WTC11 (cell line): ENCODE data around the gene RETREG3. TPM values are rescaled to one million over a fixed set of nuclear protein-coding genes. Genes with fewer than 3 reads are reported as not detected.

ENCODE experiments used
- ATAC-seq: fragments of 200-7000 bp; cut with Tn5 transposase; 2 replicates; pipeline ENCODE4 v1.10.0; 2021; ENCODE audit warnings: mild to moderate bottlenecking, moderate library complexity
- CTCF ChIA-PET: fragments of 300-600 bp; sonication (Branson Sonifier 250); formaldehyde crosslinking; loops from one replicate; lab custom pipeline; 2021; ENCODE audit warnings: antibody characterized with exemption; lab: Charles Lee
- POLR2A ChIA-PET: fragments of 350-600 bp; sonication (Branson Sonifier 250); formaldehyde crosslinking; loops from one replicate; lab custom pipeline; 2021; ENCODE audit warnings: antibody characterized with exemption; lab: Charles Lee
- DNase-seq: peaks from one replicate; pipeline ENCODE4 v3.0.0; 2021; ENCODE audit warnings: low spot score
- H3K27ac Mint-ChIP-seq: 2 replicates; pipeline ENCODE4 v1.8.0; 2021; ENCODE audit warnings: mixed read lengths
- H3K27me3 Mint-ChIP-seq: 2 replicates; pipeline ENCODE4 v1.8.0; 2021; ENCODE audit warnings: low read depth, mild to moderate bottlenecking, moderate library complexity, mixed read lengths
- H3K36me3 Mint-ChIP-seq: 2 replicates; pipeline ENCODE4 v1.8.0; 2021; ENCODE audit warnings: mixed read lengths
- H3K4me1 Mint-ChIP-seq: 2 replicates; pipeline ENCODE4 v1.8.0; 2022; ENCODE audit warnings: mixed read lengths
- H3K4me3 Mint-ChIP-seq: 2 replicates; pipeline ENCODE4 v1.8.0; 2021; ENCODE audit warnings: mild to moderate bottlenecking, moderate library complexity, mixed read lengths
- H3K9me3 Mint-ChIP-seq: 2 replicates; pipeline ENCODE4 v1.8.0; 2021; ENCODE audit warnings: mixed read lengths
- ATF1 ChIP-seq: sonication (generic); formaldehyde crosslinking; IDR thresholded peaks from 2 replicates; pipeline ENCODE4 v1.8.1; 2023; ENCODE audit warnings: mild to moderate bottlenecking, moderate library complexity, missing genetic modification reagents
- CREM ChIP-seq: sonication (generic); formaldehyde crosslinking; IDR thresholded peaks from 2 replicates; pipeline ENCODE4 v1.8.1; 2022; ENCODE audit warnings: mild to moderate bottlenecking, missing genetic modification reagents, moderate library complexity
- ELF4 ChIP-seq: sonication (generic); formaldehyde crosslinking; IDR thresholded peaks from 2 replicates; pipeline ENCODE4 v1.8.1; 2022; ENCODE audit warnings: low read depth, mild to moderate bottlenecking, moderate library complexity, missing genetic modification reagents
- ESRRA ChIP-seq: sonication (generic); formaldehyde crosslinking; IDR thresholded peaks from 2 replicates; pipeline ENCODE4 v1.8.1; 2022; ENCODE audit warnings: mild to moderate bottlenecking, missing genetic modification reagents, borderline replicate concordance
- GRHL2 ChIP-seq: fragments of 250-450 bp; sonication (Bioruptor Pico); IDR thresholded peaks from 2 replicates; pipeline ENCODE4 v1.8.0; 2022; ENCODE audit warnings: mild to moderate bottlenecking, moderate library complexity; ENCODE audit not compliant: insufficient replicate concordance, severe bottlenecking
- OVOL2 ChIP-seq: fragments of 250-450 bp; sonication (Bioruptor Pico); IDR thresholded peaks from 2 replicates; pipeline ENCODE4 v1.9.0; 2021; ENCODE audit warnings: mild to moderate bottlenecking, borderline replicate concordance
- SMAD4 ChIP-seq: sonication (generic); formaldehyde crosslinking; IDR thresholded peaks from 2 replicates; pipeline ENCODE4 v1.8.0; 2022; ENCODE audit warnings: mild to moderate bottlenecking, missing genetic modification reagents
- TP53 ChIP-seq: sonication (generic); formaldehyde crosslinking; IDR thresholded peaks from 2 replicates; pipeline ENCODE4 v1.8.1; 2023; ENCODE audit warnings: mild to moderate bottlenecking, missing genetic modification reagents
- ZNF232 ChIP-seq: sonication (generic); formaldehyde crosslinking; IDR thresholded peaks from 2 replicates; pipeline ENCODE4 v1.8.0; 2022; ENCODE audit warnings: mild to moderate bottlenecking, missing genetic modification reagents
- total RNA-seq: library from RNA; stranded (reverse); gene quantifications from 3 replicates; pipeline ENCODE4 v1.2.3, GENCODE V29; 2021
- TF ChIP-seq, protein P1 (sequence below): sonication (generic); formaldehyde crosslinking; IDR thresholded peaks from 2 replicates; pipeline ENCODE4 v1.8.0; 2022; ENCODE audit warnings: mild to moderate bottlenecking, missing genetic modification reagents
- TF ChIP-seq, protein P2 (sequence below): sonication (generic); formaldehyde crosslinking; IDR thresholded peaks from 2 replicates; pipeline ENCODE4 v1.8.1; 2023; ENCODE audit warnings: mild to moderate bottlenecking, missing genetic modification reagents, moderate library complexity
- TF ChIP-seq, protein P3 (sequence below): sonication (generic); formaldehyde crosslinking; IDR thresholded peaks from 2 replicates; pipeline ENCODE4 v1.8.1; 2023; ENCODE audit warnings: mild to moderate bottlenecking, missing genetic modification reagents, moderate library complexity
- TF ChIP-seq, protein P4 (sequence below): sonication (generic); formaldehyde crosslinking; IDR thresholded peaks from 2 replicates; pipeline ENCODE4 v1.8.1; 2022; ENCODE audit warnings: mild to moderate bottlenecking, moderate library complexity, missing genetic modification reagents
- TF ChIP-seq, protein P5 (sequence below): fragments of 200-600 bp; IDR thresholded peaks from 2 replicates; pipeline ENCODE4 v1.8.0; 2022; ENCODE audit warnings: antibody characterized with exemption
- TF ChIP-seq, protein P6 (sequence below): sonication (generic); formaldehyde crosslinking; IDR thresholded peaks from 2 replicates; pipeline ENCODE4 v1.8.0; 2022; ENCODE audit warnings: mild to moderate bottlenecking, missing genetic modification reagents

Gene RETREG3
- total RNA-seq, 1 experiment from 2014 or later: 40.4 TPM

DNA sequence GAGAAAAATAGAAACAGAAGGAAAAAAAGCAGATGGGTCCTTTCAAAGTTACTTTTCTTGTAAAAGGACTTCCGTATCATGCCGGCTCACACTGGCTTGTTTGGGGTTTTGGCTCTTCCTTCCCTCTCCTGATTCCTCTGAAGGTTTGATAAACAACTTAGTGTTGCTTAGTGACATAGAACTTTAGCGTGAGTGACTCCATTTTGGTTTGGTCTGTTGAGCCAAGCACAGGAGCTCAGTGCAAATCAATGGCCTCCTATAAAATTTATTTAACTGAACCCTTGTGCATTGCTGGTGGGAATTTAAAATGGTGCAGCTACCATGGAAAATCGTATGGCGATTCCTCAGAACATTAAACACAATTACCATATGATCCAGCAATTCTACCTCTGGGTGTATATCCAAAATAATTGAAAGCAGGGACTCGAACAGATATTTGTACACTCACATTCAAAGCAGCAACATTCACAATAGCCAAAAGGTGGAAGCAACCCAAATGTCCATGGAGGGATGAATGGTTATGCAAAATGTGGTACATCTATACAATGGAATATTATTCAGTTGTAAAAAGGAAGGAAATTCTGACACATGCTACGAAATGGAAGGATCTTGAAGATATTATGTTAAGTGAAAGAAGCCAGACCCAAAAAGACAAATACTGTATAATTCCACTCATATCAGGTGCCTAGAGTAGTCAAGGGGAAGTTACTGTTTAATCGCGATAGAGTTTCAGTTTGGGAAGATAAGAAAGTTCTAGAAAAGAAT, 48.8 kb upstream of the RETREG3 start:
- no peak for ATAC-seq
- H3K4me3 Mint-ChIP-seq: no peak overlapping the region
- H3K9me3 Mint-ChIP-seq: peaks cover 10% of the 10 kb centered on the region
- no peak for DNase-seq
- no peak for TF ChIP-seq ZNF232 (CRISPR knock-in tag)
- TF ChIP-seq, protein P1, sequence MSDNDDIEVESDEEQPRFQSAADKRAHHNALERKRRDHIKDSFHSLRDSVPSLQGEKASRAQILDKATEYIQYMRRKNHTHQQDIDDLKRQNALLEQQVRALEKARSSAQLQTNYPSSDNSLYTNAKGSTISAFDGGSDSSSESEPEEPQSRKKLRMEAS: no peak
- TF ChIP-seq, all 79 proteins: peak for 0
- Mint-ChIP-seq H3K27me3 (peaks cover 5% of the 10 kb centered on the region), H3K4me1 (peaks cover 17% of the 10 kb centered on the region), H3K27ac (no peak overlapping the region; the same call in 1 of the 2 replicates), H3K36me3 (peaks cover 11% of the 10 kb centered on the region)
- ChIA-PET POLR2A (interaction anchor here (0.6 to 1.7 kb wide), 3 partner anchors 12 to 1678 kb away, joined by 3 to 13 read pairs (median 4); no protein-coding TSS in a partner anchor), CTCF (interaction anchor here (0.7 to 3.9 kb wide), 6 partner anchors 14 to 52 kb away, joined by 3 to 44 read pairs (median 5); partner anchors contain the start of gene PLEKHH3)

DNA sequence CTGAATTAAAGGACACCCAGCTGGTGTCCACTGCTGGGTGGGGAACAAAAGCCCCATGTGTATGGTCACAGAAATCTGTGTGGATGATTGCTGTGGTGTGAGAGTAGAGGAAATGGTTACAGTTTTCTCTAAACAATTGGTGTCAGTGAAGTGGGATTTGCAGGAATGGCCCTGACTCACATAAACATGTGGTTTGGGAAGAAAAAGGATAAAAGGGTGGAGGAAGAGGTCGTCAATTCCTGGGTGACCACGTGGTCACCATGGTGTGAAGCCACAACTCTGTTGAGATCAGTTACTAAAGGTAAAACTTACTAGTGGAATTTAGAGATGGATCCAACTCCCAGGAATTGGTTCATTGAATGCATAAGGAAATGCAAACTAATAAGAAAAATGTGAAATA, 46.4 kb upstream of the RETREG3 start:
- ATAC-seq (no peak), DNase-seq (no peak)
- Mint-ChIP-seq H3K9me3 (peaks cover 10% of the 10 kb centered on the region), H3K4me1 (peaks cover 15% of the 10 kb centered on the region), H3K4me3 (no peak overlapping the region), H3K36me3 (peaks cover 4% of the 10 kb centered on the region), H3K27me3 (peaks cover 5% of the 10 kb centered on the region), H3K27ac (no peak overlapping the region)
- ChIA-PET POLR2A (no interaction called here), CTCF (interaction anchor here (1.7 kb wide), 1 partner anchor 26 kb away, joined by 4 read pairs; no protein-coding TSS in a partner anchor)
- TF ChIP-seq, protein P2, sequence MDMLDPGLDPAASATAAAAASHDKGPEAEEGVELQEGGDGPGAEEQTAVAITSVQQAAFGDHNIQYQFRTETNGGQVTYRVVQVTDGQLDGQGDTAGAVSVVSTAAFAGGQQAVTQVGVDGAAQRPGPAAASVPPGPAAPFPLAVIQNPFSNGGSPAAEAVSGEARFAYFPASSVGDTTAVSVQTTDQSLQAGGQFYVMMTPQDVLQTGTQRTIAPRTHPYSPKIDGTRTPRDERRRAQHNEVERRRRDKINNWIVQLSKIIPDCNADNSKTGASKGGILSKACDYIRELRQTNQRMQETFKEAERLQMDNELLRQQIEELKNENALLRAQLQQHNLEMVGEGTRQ (CRISPR knock-in tag): no peak
- TF ChIP-seq TP53 (CRISPR knock-in tag) (no peak), GRHL2 (CRISPR knock-in tag) (no peak), SMAD4 (CRISPR knock-in tag) (no peak), ATF1 (CRISPR knock-in tag) (no peak), ELF4 (no peak), OVOL2 (CRISPR knock-in tag) (no peak), CREM (CRISPR knock-in tag) (no peak), ESRRA (no peak)
- TF ChIP-seq, protein P3, sequence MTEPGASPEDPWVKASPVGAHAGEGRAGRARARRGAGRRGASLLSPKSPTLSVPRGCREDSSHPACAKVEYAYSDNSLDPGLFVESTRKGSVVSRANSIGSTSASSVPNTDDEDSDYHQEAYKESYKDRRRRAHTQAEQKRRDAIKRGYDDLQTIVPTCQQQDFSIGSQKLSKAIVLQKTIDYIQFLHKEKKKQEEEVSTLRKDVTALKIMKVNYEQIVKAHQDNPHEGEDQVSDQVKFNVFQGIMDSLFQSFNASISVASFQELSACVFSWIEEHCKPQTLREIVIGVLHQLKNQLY (CRISPR knock-in tag): no peak
- TF ChIP-seq, protein P4, sequence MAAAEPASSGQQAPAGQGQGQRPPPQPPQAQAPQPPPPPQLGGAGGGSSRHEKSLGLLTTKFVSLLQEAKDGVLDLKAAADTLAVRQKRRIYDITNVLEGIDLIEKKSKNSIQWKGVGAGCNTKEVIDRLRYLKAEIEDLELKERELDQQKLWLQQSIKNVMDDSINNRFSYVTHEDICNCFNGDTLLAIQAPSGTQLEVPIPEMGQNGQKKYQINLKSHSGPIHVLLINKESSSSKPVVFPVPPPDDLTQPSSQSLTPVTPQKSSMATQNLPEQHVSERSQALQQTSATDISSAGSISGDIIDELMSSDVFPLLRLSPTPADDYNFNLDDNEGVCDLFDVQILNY (CRISPR knock-in tag): no peak
- TF ChIP-seq, protein P5, sequence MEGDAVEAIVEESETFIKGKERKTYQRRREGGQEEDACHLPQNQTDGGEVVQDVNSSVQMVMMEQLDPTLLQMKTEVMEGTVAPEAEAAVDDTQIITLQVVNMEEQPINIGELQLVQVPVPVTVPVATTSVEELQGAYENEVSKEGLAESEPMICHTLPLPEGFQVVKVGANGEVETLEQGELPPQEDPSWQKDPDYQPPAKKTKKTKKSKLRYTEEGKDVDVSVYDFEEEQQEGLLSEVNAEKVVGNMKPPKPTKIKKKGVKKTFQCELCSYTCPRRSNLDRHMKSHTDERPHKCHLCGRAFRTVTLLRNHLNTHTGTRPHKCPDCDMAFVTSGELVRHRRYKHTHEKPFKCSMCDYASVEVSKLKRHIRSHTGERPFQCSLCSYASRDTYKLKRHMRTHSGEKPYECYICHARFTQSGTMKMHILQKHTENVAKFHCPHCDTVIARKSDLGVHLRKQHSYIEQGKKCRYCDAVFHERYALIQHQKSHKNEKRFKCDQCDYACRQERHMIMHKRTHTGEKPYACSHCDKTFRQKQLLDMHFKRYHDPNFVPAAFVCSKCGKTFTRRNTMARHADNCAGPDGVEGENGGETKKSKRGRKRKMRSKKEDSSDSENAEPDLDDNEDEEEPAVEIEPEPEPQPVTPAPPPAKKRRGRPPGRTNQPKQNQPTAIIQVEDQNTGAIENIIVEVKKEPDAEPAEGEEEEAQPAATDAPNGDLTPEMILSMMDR: no peak
- TF ChIP-seq, protein P6, sequence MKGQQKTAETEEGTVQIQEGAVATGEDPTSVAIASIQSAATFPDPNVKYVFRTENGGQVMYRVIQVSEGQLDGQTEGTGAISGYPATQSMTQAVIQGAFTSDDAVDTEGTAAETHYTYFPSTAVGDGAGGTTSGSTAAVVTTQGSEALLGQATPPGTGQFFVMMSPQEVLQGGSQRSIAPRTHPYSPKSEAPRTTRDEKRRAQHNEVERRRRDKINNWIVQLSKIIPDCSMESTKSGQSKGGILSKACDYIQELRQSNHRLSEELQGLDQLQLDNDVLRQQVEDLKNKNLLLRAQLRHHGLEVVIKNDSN (CRISPR knock-in tag): no peak
